ENCODE data around the gene GDNF. TPM values are rescaled to one million over a fixed set of nuclear protein-coding genes. Genes with fewer than 3 reads are reported as not detected.

GDNF gene
- total RNA-seq, 1 experiment from 2014 or later = not detected

DNA sequence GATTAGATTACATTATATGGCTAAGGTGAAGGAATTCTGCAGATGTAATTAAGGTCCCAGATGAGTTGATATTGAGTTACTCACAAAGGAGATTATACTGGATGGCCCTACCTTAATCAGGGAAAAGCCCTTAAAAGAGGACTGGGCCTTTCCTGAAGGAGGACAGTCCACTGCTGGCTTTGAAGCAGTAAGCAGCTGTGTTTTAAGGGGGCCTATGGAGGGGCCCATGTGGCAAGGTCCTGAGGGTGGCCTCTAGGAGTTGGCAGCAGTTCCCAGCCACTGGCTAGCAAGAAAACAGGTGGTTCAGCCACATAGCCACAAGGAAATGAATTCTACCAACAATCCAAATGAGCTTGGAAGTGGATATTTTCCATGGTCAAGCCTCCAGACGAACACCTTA, 36.4 kb upstream of the GDNF start:
- TF ChIP-seq SIN3A (IDR thresholded peaks at IDR 0.05; ENCODE audit: borderline replicate concordance, insufficient read depth, low read depth, low read length) (no peak), POLR2AphosphoS5 (IDR thresholded peaks at IDR 0.05; ENCODE audit: low read depth, low read length) (no peak), TCF7L2 (IDR thresholded peaks at IDR 0.05; ENCODE audit: low read depth, low read length) (no peak)
- TF ChIP-seq, protein P1, sequence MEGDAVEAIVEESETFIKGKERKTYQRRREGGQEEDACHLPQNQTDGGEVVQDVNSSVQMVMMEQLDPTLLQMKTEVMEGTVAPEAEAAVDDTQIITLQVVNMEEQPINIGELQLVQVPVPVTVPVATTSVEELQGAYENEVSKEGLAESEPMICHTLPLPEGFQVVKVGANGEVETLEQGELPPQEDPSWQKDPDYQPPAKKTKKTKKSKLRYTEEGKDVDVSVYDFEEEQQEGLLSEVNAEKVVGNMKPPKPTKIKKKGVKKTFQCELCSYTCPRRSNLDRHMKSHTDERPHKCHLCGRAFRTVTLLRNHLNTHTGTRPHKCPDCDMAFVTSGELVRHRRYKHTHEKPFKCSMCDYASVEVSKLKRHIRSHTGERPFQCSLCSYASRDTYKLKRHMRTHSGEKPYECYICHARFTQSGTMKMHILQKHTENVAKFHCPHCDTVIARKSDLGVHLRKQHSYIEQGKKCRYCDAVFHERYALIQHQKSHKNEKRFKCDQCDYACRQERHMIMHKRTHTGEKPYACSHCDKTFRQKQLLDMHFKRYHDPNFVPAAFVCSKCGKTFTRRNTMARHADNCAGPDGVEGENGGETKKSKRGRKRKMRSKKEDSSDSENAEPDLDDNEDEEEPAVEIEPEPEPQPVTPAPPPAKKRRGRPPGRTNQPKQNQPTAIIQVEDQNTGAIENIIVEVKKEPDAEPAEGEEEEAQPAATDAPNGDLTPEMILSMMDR (IDR thresholded peaks at IDR 0.05) = no peak
- TF ChIP-seq, protein P2, sequence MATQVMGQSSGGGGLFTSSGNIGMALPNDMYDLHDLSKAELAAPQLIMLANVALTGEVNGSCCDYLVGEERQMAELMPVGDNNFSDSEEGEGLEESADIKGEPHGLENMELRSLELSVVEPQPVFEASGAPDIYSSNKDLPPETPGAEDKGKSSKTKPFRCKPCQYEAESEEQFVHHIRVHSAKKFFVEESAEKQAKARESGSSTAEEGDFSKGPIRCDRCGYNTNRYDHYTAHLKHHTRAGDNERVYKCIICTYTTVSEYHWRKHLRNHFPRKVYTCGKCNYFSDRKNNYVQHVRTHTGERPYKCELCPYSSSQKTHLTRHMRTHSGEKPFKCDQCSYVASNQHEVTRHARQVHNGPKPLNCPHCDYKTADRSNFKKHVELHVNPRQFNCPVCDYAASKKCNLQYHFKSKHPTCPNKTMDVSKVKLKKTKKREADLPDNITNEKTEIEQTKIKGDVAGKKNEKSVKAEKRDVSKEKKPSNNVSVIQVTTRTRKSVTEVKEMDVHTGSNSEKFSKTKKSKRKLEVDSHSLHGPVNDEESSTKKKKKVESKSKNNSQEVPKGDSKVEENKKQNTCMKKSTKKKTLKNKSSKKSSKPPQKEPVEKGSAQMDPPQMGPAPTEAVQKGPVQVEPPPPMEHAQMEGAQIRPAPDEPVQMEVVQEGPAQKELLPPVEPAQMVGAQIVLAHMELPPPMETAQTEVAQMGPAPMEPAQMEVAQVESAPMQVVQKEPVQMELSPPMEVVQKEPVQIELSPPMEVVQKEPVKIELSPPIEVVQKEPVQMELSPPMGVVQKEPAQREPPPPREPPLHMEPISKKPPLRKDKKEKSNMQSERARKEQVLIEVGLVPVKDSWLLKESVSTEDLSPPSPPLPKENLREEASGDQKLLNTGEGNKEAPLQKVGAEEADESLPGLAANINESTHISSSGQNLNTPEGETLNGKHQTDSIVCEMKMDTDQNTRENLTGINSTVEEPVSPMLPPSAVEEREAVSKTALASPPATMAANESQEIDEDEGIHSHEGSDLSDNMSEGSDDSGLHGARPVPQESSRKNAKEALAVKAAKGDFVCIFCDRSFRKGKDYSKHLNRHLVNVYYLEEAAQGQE (IDR thresholded peaks at IDR 0.05; ENCODE audit: insufficient read depth in 1 of 2, low read depth in 2 of 2, low read length in 1 of 2) = no peak
- no peak for DNase-seq (ENCODE audit: low read depth, low spot score)
- H3K9me3 ChIP-seq (ENCODE audit: control insufficient read depth, insufficient read depth, low read depth, low read length) = no peaks in the 10 kb centered on the region
- H3K4me1 ChIP-seq (ENCODE audit: control insufficient read depth, insufficient read depth, low read length) = no peaks in the 10 kb centered on the region
- H3K4me3 ChIP-seq (ENCODE audit: low read depth in 2 of 2, low read length in 2 of 2) = no peak overlapping the region
- no peak for ATAC-seq
- POLR2A ChIA-PET = interaction anchor here (0.8 kb wide), 1 partner anchor 109 kb away, joined by 3 read pairs; no protein-coding TSS in a partner anchor
- H3K27me3 ChIP-seq (ENCODE audit: control insufficient read depth, insufficient read depth, low read length) = peaks cover 6% of the 10 kb centered on the region
- BruUV-seq (replicated peaks) = no TSS peak
- no peak overlapping the region for H3K27ac ChIP-seq (ENCODE audit: low read length)
- CTCF ChIA-PET = no interaction called here
- no peaks in the 10 kb centered on the region for H3K36me3 ChIP-seq (ENCODE audit: control insufficient read depth, insufficient read depth, low read length)
- in situ Hi-C loops (cut with HindIII; ENCODE audit: low pct_unique_long_range_greater_than_20kb, low sequenced_read_pairs) = no loop called here
- intact Hi-C loops (cut with micrococcal nuclease; ENCODE audit: unreplicated experiment) = no loop called here

GRCh38 chr5:37875051-37875787, 35.4 kb upstream of the GDNF start:
- Histone ChIP-seq H3K27ac (ENCODE audit: low read length) (no peak overlapping the region), H3K36me3 (ENCODE audit: control insufficient read depth, insufficient read depth, low read length) (no peaks in the 10 kb centered on the region), H3K4me3 (ENCODE audit: low read depth in 2 of 2, low read length in 2 of 2) (no peak overlapping the region), H3K4me1 (ENCODE audit: control insufficient read depth, insufficient read depth, low read length) (no peaks in the 10 kb centered on the region), H3K27me3 (ENCODE audit: control insufficient read depth, insufficient read depth, low read length) (peaks cover 9% of the 10 kb centered on the region), H3K9me3 (ENCODE audit: control insufficient read depth, insufficient read depth, low read depth, low read length) (no peaks in the 10 kb centered on the region)
- in situ Hi-C loops (cut with HindIII; ENCODE audit: low pct_unique_long_range_greater_than_20kb, low sequenced_read_pairs) (no loop called here), intact Hi-C loops (cut with micrococcal nuclease; ENCODE audit: unreplicated experiment) (no loop called here)
- ATAC-seq (no peak), DNase-seq (ENCODE audit: low read depth, low spot score) (no peak)
- ChIA-PET CTCF (no interaction called here), POLR2A (interaction anchor here (0.8 kb wide), 1 partner anchor 108 kb away, joined by 3 read pairs; no protein-coding TSS in a partner anchor)
- TF ChIP-seq, protein P2 (IDR thresholded peaks at IDR 0.05; ENCODE audit: insufficient read depth in 1 of 2, low read depth in 2 of 2, low read length in 1 of 2) = no peak
- TF ChIP-seq TCF7L2 (IDR thresholded peaks at IDR 0.05; ENCODE audit: low read depth, low read length) = no peak
- no peak for TF ChIP-seq POLR2AphosphoS5 (IDR thresholded peaks at IDR 0.05; ENCODE audit: low read depth, low read length)
- TF ChIP-seq SIN3A (IDR thresholded peaks at IDR 0.05; ENCODE audit: borderline replicate concordance, insufficient read depth, low read depth, low read length) = no peak
- no TSS peak for BruUV-seq (replicated peaks)

Measured in Panc1 (cell line).